ENCODE results near the gene MAN2B1. TPM values are rescaled to one million over a fixed set of nuclear protein-coding genes. Genes with fewer than 3 reads are reported as not detected.
A peak's percentile ranks its signal among the peaks of the same experiment; 100 is the strongest.
"Not testable (repeated sequence)": the region's sequence is repeated elsewhere in the genome, so short reads cannot be mapped to it uniquely, and the experiment has no call there.

Gene MAN2B1
- total RNA-seq (2021) (41.5 and 48.2 TPM in 2 replicates), Bru-seq, nascent RNA (percentile 49 among the genes with signal in this experiment), BruChase-seq, experiment 1, labeled RNA remaining after a 2-hour chase (percentile 53 among the genes with signal in this experiment), BruChase-seq, experiment 2, labeled RNA remaining after a 6-hour chase (percentile 58 among the genes with signal in this experiment)
- long read RNA-seq, transcript MAN2B1-203 (24 exons, 3,184 nt), result major isoform, 15 of 27 reads
- long read RNA-seq, partial matches to known transcripts, result 6 of 27 reads
- long read RNA-seq, other reads (novel, unspliced or antisense), result 6 of 27 reads

- no peaks in the 10 kb centered on the region for H3K27me3 ChIP-seq (ENCODE audit: insufficient read depth, low read depth)
- ChIA-PET POLR2A (ENCODE audit: unreplicated experiment) (interaction anchor here (0.6 to 0.7 kb wide), 2 partner anchors 14 to 163 kb away, joined by 3 read pairs; no protein-coding TSS in a partner anchor), CTCF (interaction anchor here (0.6 kb wide), 2 partner anchors 508 to 677 kb away, joined by 3 to 4 read pairs; no protein-coding TSS in a partner anchor)
- H3K9me3 ChIP-seq (ENCODE audit: insufficient read depth, low read depth), result no peaks in the 10 kb centered on the region
- H3K4me2 ChIP-seq, result peak within 1 kb of the TSS; percentile 81
- H3K36me3 ChIP-seq (ENCODE audit: low read depth), result 0 out of 2 replicates have a peak, but pooled peaks cover 4% of the 10 kb centered on the region
- no peak for TF ChIP-seq EZH2 (IDR thresholded peaks at IDR 0.05; ENCODE audit: low read depth)
- no peak for TF ChIP-seq CTCF (conservative IDR thresholded peaks at IDR 0.05)
- no peaks in the 10 kb centered on the region for H3K9me2 ChIP-seq (ENCODE audit: insufficient read depth)
- peak; percentile 65 to 72 for DNase-seq
- H3K4me1 ChIP-seq (replicated peaks; ENCODE audit: insufficient read depth), result peaks cover 29% of the 10 kb centered on the region
- peaks cover 39% of the 10 kb centered on the region for H3K79me2 ChIP-seq (ENCODE audit: low read depth)
- no TSS peak for BruUV-seq (replicated peaks)
- no peak within 1 kb of the TSS for H3K27ac ChIP-seq
- no peaks in the 10 kb centered on the region for H4K20me1 ChIP-seq (ENCODE audit: insufficient read depth)
- H3F3A ChIP-seq (ENCODE audit: insufficient read depth, low read depth), result peaks cover 21% of the 10 kb centered on the region; the same call in 1 of the 2 replicates
- H2AFZ ChIP-seq, result peak within 1 kb of the TSS; percentile 98
- intact Hi-C loops (cut with micrococcal nuclease; ENCODE audit: unreplicated experiment), result loop anchor here (5.0 to 10.0 kb wide), 2 partner anchors 612 to 744 kb away; partner anchors contain the start of gene ZNF878
- H3K4me3 ChIP-seq, result peak within 1 kb of the TSS; percentile 98
Measured at GRCh38 chr19:12666265-12667048, at the start of gene MAN2B1, which contains the start of gene WDR83. TSS of gene MAN2B1 (minus strand) at chr19:12666742. CDS start at chr19:12666701, 41 bp downstream. TSS of gene WDR83 (plus strand) at chr19:12666807. CDS start at chr19:12669791, 2,984 bp downstream.

GRCh38 chr19:12715929-12716328 is 49.4 kb upstream of the MAN2B1 start:
- no peak overlapping the region for H2AFZ ChIP-seq
- no TSS peak for BruUV-seq (replicated peaks)
- H4K20me1 ChIP-seq (ENCODE audit: insufficient read depth), result peaks cover 42% of the 10 kb centered on the region
- H3K4me3 ChIP-seq, result no peak overlapping the region
- DNase-seq, result no peak
- TF ChIP-seq EZH2 (IDR thresholded peaks at IDR 0.05; ENCODE audit: low read depth), result no peak
- TF ChIP-seq CTCF (conservative IDR thresholded peaks at IDR 0.05), result no peak
- H3F3A ChIP-seq (ENCODE audit: insufficient read depth, low read depth), result peaks cover 63% of the 10 kb centered on the region
- peaks cover 9% of the 10 kb centered on the region; the same call in 1 of the 2 replicates for H3K4me1 ChIP-seq (replicated peaks; ENCODE audit: insufficient read depth)
- H3K4me2 ChIP-seq, result no peak overlapping the region
- no peaks in the 10 kb centered on the region for H3K9me3 ChIP-seq (ENCODE audit: insufficient read depth, low read depth)
- peaks cover 60% of the 10 kb centered on the region for H3K79me2 ChIP-seq (ENCODE audit: low read depth)
- intact Hi-C loops (cut with micrococcal nuclease; ENCODE audit: unreplicated experiment), result no loop called here
- POLR2A ChIA-PET (ENCODE audit: unreplicated experiment), result interaction anchor here (0.6 to 0.7 kb wide), 2 partner anchors 21 to 51 kb away, joined by 7 to 17 read pairs; partner anchors contain the start of gene GET3
- H3K36me3 ChIP-seq (ENCODE audit: low read depth), result peaks cover 64% of the 10 kb centered on the region
- H3K9me2 ChIP-seq (ENCODE audit: insufficient read depth), result no peaks in the 10 kb centered on the region
- CTCF ChIA-PET, result interaction anchor here (0.6 to 0.7 kb wide), 2 partner anchors 249 to 297 kb away, joined by 3 to 7 read pairs; no protein-coding TSS in a partner anchor
- H3K27ac ChIP-seq, result no peak overlapping the region
- no peaks in the 10 kb centered on the region for H3K27me3 ChIP-seq (ENCODE audit: insufficient read depth, low read depth)

GRCh38 chr19:12715102-12715501 is 48.6 kb upstream of the MAN2B1 start:
- Histone ChIP-seq H3K36me3 (ENCODE audit: low read depth) (peaks cover 64% of the 10 kb centered on the region), H3K79me2 (ENCODE audit: low read depth) (peaks cover 52% of the 10 kb centered on the region)
- POLR2A ChIA-PET (ENCODE audit: unreplicated experiment), result no interaction called here

GRCh38 chr19:12713304-12713703 is 46.8 kb upstream of the MAN2B1 start:
- H3K9me2 ChIP-seq (ENCODE audit: insufficient read depth); H3K4me1 ChIP-seq (replicated peaks; ENCODE audit: insufficient read depth); intact Hi-C loops (cut with micrococcal nuclease; ENCODE audit: unreplicated experiment); H3K27me3 ChIP-seq (ENCODE audit: insufficient read depth, low read depth); DNase-seq; H3K27ac ChIP-seq; CTCF ChIA-PET; H2AFZ ChIP-seq; H3K4me3 ChIP-seq; H3K4me2 ChIP-seq; H3K9me3 ChIP-seq (ENCODE audit: insufficient read depth, low read depth); BruUV-seq (replicated peaks): not testable (repeated sequence)
- POLR2A ChIA-PET (ENCODE audit: unreplicated experiment), result interaction anchor here (0.6 kb wide), 1 partner anchor 284 kb away, joined by 4 read pairs; no protein-coding TSS in a partner anchor
- Histone ChIP-seq H3K79me2 (ENCODE audit: low read depth) (peaks cover 34% of the 10 kb centered on the region), H3F3A (ENCODE audit: insufficient read depth, low read depth) (peaks cover 60% of the 10 kb centered on the region), H3K36me3 (ENCODE audit: low read depth) (peaks cover 56% of the 10 kb centered on the region), H4K20me1 (ENCODE audit: insufficient read depth) (peaks cover 29% of the 10 kb centered on the region)

More at GRCh38 chr19:12715102-12715501, 48.6 kb upstream of the MAN2B1 start:
- no TSS peak for BruUV-seq (replicated peaks)
- no peaks in the 10 kb centered on the region for H3K27me3 ChIP-seq (ENCODE audit: insufficient read depth, low read depth)
- H3F3A ChIP-seq (ENCODE audit: insufficient read depth, low read depth), result peaks cover 71% of the 10 kb centered on the region
- H3K9me3 ChIP-seq (ENCODE audit: insufficient read depth, low read depth), result no peaks in the 10 kb centered on the region
- H3K4me2 ChIP-seq, result no peak overlapping the region
- intact Hi-C loops (cut with micrococcal nuclease; ENCODE audit: unreplicated experiment), result no loop called here
- no peak for DNase-seq
- peaks cover 1% of the 10 kb centered on the region; the same call in 1 of the 2 replicates for H3K4me1 ChIP-seq (replicated peaks; ENCODE audit: insufficient read depth)
- CTCF ChIA-PET, result no interaction called here
- H3K27ac ChIP-seq, result no peak overlapping the region
- no peak overlapping the region for H3K4me3 ChIP-seq
- no peak for TF ChIP-seq EZH2 (IDR thresholded peaks at IDR 0.05; ENCODE audit: low read depth)
- no peak for TF ChIP-seq CTCF (conservative IDR thresholded peaks at IDR 0.05)
- no peak overlapping the region for H2AFZ ChIP-seq
- H4K20me1 ChIP-seq (ENCODE audit: insufficient read depth), result peaks cover 36% of the 10 kb centered on the region
- no peaks in the 10 kb centered on the region for H3K9me2 ChIP-seq (ENCODE audit: insufficient read depth)

Measured in PC-9 (cell line).